HG03442 (cell line): ENCODE measurements around the gene CAAP1.
A peak's percentile ranks its signal among the peaks of the same experiment; 100 is the strongest.
"Not testable (repeated sequence)": the region's sequence is repeated elsewhere in the genome, so short reads cannot be mapped to it uniquely, and the experiment has no call there.

ENCODE experiments used
- ATAC-seq: cut with Tn5 transposase; IDR thresholded peaks from one replicate; pipeline ENCODE4 v1.9.1; 2021; ENCODE audit warnings: mild to moderate bottlenecking, moderate library complexity; ENCODE audit not compliant: unreplicated experiment

Gene CAAP1

DNA sequence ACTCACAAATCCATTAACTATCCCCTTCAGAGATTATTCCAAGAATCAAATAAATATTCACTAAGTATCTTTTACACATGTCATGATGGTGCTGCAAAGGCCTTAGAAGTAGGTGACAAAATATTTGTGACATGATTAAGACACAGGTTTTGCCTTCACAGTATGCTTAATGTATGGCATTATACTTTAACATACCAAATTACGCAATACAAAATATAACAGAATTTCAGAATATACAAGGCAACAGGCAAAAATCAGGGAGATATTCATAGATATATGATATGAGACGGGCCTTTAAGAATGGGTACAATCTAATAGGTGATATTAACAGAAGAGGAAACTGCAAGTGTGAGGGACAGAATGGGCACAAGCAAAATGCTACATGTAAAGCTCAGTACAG is 41.6 kb downstream of the CAAP1 start:
- ATAC-seq, result no peak

DNA sequence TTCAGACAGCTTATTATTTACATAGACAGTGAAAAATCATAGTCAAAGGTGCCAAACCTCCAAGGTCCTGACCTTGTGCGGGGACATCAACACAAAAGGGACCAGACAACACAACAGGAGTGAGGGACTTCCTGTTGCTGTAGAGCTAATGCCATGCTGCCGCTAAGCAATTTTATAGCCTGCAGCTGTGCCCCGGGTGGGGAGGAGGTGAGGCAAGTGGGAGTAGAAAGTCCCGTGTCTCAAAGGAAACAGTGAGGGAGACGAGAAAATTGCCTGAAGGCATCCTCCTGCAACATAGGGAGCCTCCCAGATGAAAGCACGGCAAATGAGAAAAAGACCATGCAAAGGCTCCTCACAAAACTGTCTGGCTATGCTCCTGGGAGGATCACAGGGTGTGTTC is 58.8 kb downstream of the CAAP1 start:
- no peak for ATAC-seq

DNA sequence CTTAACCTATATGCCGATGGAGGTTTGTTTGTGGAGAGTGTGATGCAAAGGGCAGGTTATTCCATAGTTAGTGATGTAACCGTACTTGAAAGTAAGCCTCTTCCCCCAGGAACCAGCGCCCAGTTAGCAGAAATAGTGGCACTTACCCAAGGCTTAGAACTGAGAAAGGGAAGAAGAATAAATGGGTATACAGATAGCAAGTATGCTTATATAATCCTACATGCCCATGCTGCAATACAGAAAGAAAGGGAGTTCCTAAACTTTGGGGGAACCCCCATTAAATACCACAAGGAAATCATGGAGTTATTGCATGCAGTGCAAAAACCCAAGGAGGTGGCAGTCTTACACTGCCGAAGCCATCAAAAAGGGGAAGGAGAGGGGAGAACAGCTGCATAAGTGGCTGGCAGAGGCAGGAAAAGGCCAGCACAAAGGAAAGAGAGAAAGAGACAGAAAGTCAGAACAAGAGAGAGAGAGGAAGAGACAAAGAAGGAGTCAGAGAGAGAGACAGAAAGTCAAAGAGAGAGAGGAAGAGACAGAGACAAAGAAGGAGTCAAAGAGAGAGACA is 64.1 kb downstream of the CAAP1 start:
- not testable (repeated sequence) for ATAC-seq

DNA sequence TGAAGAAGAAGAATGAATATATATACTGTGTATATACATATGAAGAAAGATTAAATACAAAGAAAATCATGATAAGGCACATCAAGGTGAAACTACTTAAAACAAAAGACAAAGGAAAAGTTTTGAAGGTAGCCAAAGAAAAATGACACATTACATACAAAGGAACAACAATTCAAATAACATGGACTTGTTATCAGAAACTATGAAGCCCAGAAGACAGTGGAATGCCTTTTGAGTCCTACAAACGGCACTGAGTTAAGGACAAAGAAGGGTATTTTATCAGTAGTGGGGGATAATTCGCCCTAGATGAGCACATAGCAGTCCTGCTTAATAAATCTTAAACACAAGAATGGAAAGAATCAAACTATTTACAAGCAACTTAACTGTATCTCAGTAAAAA is 77.8 kb downstream of the CAAP1 start:
- ATAC-seq, result no peak

DNA sequence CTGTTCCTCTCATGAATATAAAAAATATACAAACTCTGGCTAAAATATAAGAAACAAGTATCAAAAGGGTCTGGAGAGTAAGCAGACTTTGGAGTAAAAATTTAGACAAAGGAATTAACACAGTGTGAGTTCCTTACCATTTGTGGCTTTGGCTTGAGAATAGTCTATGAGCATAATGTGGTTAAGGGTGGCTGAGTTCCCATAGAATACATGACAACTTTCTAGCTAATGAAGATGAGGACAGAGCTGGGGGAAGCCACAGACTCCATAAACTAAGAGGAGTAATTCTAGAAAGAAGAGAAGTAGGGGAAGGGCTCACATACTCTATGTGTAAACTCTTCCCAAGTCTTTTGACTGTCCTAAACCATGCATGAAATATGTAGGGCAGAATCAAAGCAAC is 79.4 kb downstream of the CAAP1 start:
- ATAC-seq, result peak; percentile 55

DNA sequence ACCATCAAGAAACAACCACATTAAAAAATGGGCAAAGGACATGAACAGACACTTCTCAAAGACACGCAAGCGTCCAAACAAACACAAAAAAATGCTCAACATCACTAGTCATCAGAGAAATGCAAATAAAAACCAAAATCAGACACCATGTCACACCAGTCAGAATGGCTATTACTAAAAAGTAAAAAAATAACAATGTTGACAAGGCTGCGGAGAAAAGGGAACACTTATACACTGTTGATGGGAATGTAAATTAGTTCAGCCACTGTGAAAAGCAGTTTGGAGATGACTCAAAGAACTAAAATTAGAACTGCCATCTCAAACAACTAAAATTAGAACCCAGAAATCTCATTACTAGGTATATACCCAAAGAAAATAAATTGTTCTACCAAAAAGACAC is 80.4 kb downstream of the CAAP1 start:
- ATAC-seq, result no peak

DNA sequence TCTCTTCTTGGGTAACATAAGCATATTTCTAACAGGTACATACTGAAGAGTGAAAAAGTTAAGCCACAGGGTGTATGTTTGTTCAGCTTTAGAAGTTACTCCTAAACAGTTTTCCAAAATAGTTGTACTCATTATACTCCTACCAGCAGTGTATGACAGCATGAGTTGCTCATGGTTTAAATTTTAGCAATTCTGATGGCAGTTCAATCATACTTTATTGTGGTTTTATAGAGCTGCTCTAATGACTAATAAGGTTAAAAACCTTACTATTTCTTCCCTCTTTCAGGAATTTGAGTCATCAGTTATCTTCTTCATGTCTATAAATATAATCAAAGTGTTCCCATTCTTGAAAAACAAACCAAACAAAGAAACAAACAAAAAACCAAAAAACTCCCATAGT is 81.5 kb downstream of the CAAP1 start:
- no peak for ATAC-seq

DNA sequence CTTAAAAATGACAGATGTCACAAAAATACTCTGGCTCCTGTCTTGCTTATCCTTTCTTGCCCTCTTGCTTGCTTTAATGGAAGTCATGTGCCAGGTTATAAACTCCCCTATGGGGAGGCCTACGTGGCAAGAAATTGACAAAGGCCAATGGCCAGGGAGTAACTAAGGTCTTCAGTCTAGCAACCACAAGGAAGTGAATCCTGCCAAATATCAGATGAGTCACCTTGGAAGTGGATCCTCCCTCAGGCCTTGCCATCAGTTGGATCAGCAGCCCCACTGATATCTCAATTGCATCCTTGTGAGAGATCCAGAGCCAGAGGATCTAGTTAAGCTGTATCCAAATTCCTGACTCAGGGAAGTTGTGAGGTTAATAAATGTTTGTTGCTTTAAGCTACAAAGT is 82.8 kb downstream of the CAAP1 start:
- no peak for ATAC-seq

DNA sequence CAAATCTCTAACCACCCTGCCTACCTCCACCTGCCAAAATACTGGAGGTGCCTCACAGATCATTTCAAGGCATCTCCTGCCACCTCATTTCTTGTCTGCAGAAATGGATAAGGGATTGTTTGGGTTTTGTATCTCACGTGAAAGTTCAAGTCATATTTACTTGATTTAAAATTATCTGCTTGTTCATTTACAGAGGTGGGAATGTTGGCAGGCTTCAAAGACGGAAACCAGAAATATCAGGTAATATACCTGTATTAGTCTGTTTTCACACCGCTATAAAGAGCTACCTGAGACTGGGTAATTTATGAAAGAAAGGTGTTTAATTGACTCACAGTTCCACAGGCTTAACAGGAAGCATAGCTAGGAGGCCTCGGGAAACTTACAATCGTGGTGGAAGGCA is 85.4 kb downstream of the CAAP1 start:
- no peak for ATAC-seq

DNA sequence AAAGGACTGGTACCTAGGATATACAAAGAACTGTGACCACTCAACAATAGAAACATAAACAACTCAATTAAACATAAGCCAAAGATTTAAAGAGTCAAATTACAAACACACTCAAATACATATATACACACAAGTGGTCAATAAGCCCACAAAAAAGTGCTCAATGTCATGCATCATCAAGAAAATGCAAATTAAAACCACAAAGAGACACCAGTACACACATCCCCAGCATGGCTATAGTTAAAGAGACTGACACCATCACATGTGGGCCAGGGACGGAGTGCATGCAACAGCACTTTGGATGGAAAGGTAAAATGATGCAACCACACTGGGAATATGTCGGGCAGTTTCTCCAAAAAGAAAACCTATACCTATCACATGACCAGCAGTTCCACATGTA is 89.7 kb downstream of the CAAP1 start:
- no peak for ATAC-seq

DNA sequence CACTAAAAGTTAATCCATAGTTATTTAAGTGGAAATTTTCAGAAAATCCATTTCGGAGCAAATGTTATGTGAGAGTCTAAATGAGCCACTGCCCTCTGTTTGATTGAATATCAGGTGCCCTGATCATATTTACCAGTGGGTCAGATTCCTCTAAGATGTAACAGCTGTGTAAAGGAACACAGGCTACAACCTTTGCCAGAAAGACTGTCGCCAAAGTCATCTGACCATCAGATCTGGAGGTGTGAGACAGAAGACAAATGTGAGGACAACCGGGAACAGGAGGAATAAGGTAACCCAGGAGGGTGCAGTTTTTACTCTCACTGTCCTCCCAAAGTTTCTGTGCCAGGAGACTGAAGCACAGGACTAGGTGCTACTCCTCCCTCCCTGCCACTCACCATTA is 90.8 kb downstream of the CAAP1 start:
- no peak for ATAC-seq

DNA sequence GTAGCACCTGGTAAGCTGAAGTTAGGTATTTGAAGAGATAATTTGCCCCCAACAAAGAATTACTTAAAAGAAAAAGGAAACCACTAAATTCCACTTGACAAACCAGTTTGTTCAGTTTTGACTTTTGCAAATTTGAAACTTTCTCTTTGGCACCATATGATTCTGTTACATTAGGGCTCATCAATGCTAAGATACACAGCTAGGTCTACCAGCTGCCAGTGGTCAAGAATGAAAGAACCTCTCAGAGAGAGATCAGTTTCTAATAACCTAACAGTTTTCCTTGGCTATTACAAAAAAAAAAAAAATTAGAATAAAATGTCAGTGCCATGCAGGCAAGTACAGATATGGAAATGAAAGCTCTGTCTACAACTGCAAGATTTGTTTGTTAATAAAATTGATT is 92.3 kb downstream of the CAAP1 start:
- no peak for ATAC-seq

DNA sequence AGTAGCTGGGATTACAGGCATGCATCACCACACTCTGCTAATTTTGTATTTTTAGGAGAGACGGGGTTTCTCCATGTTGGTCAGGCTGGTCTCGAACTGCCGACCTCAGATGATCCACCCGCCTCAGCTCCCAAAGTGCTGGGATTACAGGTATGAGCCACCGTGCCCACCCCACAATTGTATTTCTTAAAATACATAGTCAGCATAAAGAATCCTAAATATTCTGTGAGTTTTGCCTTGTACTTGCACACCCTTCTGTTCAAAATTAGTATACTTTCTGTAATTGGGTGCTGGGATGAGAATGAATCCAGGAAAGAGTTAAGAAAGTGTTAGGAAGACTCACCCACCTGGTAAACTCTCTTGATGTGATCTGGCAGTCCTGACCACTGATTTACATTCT is 101.3 kb downstream of the CAAP1 start:
- no peak for ATAC-seq
